ENCODE measurements around the gene TP53I13. TPM values are rescaled to one million over a fixed set of nuclear protein-coding genes. Genes with fewer than 3 reads are reported as not detected.

Gene TP53I13
- total and polyA plus RNA-seq, 2 of the 13 experiments (the other 11 are each of a cell fraction or from before 2014, with no cell fraction given), result 16.9 to 25.7 TPM

DNA sequence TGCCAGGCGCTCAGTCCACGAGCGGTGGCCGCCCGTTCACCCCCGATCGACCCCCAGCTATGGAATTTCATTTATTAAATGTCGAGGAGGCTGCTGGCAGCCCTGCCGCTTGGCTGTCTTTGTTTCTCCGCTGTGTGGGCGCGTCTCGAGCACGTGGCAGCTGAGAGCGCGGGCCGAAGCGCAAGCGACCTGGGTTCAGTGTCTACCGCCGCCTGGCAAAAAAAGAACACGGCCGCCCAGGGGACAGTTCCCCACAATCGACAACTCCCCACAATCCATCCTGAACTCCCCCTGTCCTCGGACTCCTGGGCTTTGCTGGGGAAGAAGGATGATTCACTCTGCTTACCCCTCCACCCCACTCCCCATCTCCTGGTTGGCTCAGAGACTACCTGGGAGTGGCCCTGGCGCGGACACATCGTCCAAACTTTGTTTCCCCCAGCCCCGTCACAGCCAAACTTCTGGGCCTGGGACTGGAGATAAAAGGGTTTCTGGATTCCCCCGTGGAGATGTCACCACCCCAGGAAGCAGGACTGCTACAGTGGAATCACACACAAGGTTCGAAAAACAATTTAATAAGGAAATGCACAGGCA is 22.7 kb downstream of the TP53I13 start (continued):
- TF ChIP-seq, protein P1, sequence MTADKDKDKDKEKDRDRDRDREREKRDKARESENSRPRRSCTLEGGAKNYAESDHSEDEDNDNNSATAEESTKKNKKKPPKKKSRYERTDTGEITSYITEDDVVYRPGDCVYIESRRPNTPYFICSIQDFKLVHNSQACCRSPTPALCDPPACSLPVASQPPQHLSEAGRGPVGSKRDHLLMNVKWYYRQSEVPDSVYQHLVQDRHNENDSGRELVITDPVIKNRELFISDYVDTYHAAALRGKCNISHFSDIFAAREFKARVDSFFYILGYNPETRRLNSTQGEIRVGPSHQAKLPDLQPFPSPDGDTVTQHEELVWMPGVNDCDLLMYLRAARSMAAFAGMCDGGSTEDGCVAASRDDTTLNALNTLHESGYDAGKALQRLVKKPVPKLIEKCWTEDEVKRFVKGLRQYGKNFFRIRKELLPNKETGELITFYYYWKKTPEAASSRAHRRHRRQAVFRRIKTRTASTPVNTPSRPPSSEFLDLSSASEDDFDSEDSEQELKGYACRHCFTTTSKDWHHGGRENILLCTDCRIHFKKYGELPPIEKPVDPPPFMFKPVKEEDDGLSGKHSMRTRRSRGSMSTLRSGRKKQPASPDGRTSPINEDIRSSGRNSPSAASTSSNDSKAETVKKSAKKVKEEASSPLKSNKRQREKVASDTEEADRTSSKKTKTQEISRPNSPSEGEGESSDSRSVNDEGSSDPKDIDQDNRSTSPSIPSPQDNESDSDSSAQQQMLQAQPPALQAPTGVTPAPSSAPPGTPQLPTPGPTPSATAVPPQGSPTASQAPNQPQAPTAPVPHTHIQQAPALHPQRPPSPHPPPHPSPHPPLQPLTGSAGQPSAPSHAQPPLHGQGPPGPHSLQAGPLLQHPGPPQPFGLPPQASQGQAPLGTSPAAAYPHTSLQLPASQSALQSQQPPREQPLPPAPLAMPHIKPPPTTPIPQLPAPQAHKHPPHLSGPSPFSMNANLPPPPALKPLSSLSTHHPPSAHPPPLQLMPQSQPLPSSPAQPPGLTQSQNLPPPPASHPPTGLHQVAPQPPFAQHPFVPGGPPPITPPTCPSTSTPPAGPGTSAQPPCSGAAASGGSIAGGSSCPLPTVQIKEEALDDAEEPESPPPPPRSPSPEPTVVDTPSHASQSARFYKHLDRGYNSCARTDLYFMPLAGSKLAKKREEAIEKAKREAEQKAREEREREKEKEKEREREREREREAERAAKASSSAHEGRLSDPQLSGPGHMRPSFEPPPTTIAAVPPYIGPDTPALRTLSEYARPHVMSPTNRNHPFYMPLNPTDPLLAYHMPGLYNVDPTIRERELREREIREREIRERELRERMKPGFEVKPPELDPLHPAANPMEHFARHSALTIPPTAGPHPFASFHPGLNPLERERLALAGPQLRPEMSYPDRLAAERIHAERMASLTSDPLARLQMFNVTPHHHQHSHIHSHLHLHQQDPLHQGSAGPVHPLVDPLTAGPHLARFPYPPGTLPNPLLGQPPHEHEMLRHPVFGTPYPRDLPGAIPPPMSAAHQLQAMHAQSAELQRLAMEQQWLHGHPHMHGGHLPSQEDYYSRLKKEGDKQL (CRISPR knock-in tag; IDR thresholded peaks at IDR 0.05; ENCODE audit: low read depth), result no peak
- TF ChIP-seq POLR2A (IDR thresholded peaks at IDR 0.05; ENCODE audit: insufficient read depth in 1 of 2, low read depth in 2 of 2, low read length in 2 of 2), result 0 out of 4 replicates have a peak, but pooled peaks of 1 of the 2 experiments have one; percentile 9
- TF ChIP-seq, protein P2, sequence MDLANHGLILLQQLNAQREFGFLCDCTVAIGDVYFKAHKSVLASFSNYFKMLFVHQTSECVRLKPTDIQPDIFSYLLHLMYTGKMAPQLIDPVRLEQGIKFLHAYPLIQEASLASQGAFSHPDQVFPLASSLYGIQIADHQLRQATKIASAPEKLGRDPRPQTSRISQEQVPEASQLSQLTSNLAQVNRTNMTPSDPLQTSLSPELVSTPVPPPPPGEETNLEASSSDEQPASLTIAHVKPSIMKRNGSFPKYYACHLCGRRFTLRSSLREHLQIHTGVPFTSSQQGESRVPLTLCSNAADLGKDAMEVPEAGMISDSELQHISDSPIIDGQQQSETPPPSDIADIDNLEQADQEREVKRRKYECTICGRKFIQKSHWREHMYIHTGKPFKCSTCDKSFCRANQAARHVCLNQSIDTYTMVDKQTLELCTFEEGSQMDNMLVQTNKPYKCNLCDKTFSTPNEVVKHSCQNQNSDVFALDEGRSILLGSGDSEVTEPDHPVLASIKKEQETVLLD (CRISPR knock-in tag; IDR thresholded peaks at IDR 0.05; ENCODE audit: low read depth), result no peak
- TF ChIP-seq ZIK1 (CRISPR knock-in tag; IDR thresholded peaks at IDR 0.05; ENCODE audit: borderline replicate concordance, low read depth), result no peak
- TF ChIP-seq NFE2 (CRISPR knock-in tag; IDR thresholded peaks at IDR 0.05), result no peak
- 0 out of 2 replicates have a peak, but pooled peaks have one; percentile 15 for TF ChIP-seq PPARG (CRISPR knock-in tag; conservative IDR thresholded peaks at IDR 0.05)
- TF ChIP-seq JUN (CRISPR knock-in tag; IDR thresholded peaks at IDR 0.05), result no peak
- peak; percentile 19 for TF ChIP-seq U2AF1 (optimal IDR thresholded peaks at IDR 0.05; ENCODE audit: low read depth, low read length)
- 0 out of 2 replicates have a peak, but pooled peaks have one; percentile 14 for TF ChIP-seq ZNF343 (CRISPR knock-in tag; IDR thresholded peaks at IDR 0.05)
- TF ChIP-seq, protein P3, sequence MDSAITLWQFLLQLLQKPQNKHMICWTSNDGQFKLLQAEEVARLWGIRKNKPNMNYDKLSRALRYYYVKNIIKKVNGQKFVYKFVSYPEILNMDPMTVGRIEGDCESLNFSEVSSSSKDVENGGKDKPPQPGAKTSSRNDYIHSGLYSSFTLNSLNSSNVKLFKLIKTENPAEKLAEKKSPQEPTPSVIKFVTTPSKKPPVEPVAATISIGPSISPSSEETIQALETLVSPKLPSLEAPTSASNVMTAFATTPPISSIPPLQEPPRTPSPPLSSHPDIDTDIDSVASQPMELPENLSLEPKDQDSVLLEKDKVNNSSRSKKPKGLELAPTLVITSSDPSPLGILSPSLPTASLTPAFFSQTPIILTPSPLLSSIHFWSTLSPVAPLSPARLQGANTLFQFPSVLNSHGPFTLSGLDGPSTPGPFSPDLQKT (CRISPR knock-in tag; IDR thresholded peaks at IDR 0.05; ENCODE audit: borderline replicate concordance), result no peak
- peak; percentile 12; the same call in 1 of the 2 replicates for TF ChIP-seq ZNF264 (CRISPR knock-in tag; IDR thresholded peaks at IDR 0.05)
- 0 out of 2 replicates have a peak, but pooled peaks have one; percentile 3 for TF ChIP-seq ZNF543 (CRISPR knock-in tag; IDR thresholded peaks at IDR 0.05)
- TF ChIP-seq, protein P4, sequence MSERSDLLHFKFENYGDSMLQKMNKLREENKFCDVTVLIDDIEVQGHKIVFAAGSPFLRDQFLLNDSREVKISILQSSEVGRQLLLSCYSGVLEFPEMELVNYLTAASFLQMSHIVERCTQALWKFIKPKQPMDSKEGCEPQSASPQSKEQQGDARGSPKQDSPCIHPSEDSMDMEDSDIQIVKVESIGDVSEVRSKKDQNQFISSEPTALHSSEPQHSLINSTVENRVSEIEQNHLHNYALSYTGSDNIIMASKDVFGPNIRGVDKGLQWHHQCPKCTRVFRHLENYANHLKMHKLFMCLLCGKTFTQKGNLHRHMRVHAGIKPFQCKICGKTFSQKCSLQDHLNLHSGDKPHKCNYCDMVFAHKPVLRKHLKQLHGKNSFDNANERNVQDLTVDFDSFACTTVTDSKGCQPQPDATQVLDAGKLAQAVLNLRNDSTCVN (CRISPR knock-in tag; IDR thresholded peaks at IDR 0.05; ENCODE audit: borderline replicate concordance), result no peak
- TF ChIP-seq YEATS4 (CRISPR knock-in tag; IDR thresholded peaks at IDR 0.05; ENCODE audit: borderline replicate concordance), result peak; percentile 52
- TF ChIP-seq, protein P5, sequence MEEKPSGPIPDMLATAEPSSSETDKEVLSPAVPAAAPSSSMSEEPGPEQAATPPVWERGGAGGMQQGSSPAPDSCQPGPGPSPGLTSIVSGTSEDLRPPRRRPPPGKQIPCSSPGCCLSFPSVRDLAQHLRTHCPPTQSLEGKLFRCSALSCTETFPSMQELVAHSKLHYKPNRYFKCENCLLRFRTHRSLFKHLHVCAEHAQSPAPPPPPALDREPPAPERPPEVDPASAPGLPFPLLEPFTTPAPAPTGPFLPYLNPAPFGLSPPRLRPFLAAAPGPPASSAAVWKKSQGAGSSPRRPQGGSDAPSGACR (CRISPR knock-in tag; IDR thresholded peaks at IDR 0.05), result peak; percentile 72; the same call in 1 of the 2 replicates
- no peak for TF ChIP-seq CHCHD3 (CRISPR knock-in tag; IDR thresholded peaks at IDR 0.05)
- TF ChIP-seq, protein P6, sequence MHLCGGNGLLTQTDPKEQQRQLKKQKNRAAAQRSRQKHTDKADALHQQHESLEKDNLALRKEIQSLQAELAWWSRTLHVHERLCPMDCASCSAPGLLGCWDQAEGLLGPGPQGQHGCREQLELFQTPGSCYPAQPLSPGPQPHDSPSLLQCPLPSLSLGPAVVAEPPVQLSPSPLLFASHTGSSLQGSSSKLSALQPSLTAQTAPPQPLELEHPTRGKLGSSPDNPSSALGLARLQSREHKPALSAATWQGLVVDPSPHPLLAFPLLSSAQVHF (CRISPR knock-in tag; IDR thresholded peaks at IDR 0.05), result no peak
- TF ChIP-seq ATF1 (CRISPR knock-in tag; IDR thresholded peaks at IDR 0.05), result no peak
- TF ChIP-seq DPF2 (CRISPR knock-in tag; IDR thresholded peaks at IDR 0.05; ENCODE audit: borderline replicate concordance, low read depth), result no peak

Data from HepG2 (cell line).